K562 (cell line): ENCODE results near the gene CREM. TPM values are rescaled to one million over a fixed set of nuclear protein-coding genes. Genes with fewer than 3 reads are reported as not detected.

Source experiments
- ATAC-seq: fragments of 200-7000 bp; cut with Tn5 transposase; 3 replicates; pipeline ENCODE4 v1.9.1; 2020; ENCODE audit warnings: moderate library complexity
- BruUV-seq: library from RNA; stranded (reverse); fragments of 400-500 nt; replicated peaks from 2 replicates; lab custom pipeline; 2021; lab: Mats Ljungman, UMichigan
- CTCF ChIA-PET: fragments of 300-600 bp; formaldehyde crosslinking; extraction: SDS; loops from one replicate; lab custom pipeline; 2021; ENCODE audit warnings: low intra/inter-chr PET ratio; lab: Yijun Ruan, JAX
- POLR2A ChIA-PET: fragments of 300-600, 350-650 bp; sonication (Branson Sonifier 250); formaldehyde crosslinking; extraction: SDS; loops from one replicate; lab custom pipeline; 2021; ENCODE audit warnings: antibody characterized with exemption, inconsistent platforms; lab: Yijun Ruan, JAX
- DNase-seq, 4 experiments: peaks; one replicate each; pipeline versions ENCODE4 v3.0.0 to v3.0.0-alpha.2; 2011 to 2018; ENCODE audit warnings: low spot score in 3 of 4, mixed read lengths in 3 of 4; ENCODE audit errors: extremely low read depth in 1 of 4
- FAIRE-seq: peaks from 2 replicates; lab custom pipeline; 2011; peaks lifted over from hg19 to GRCh38; lab: Jason Lieb, UNC
- H2AFZ ChIP-seq: 2 replicates; pipeline ENCODE4 v1.6.0; 2011; ENCODE audit warnings: low read depth, low read length, control low read depth, inconsistent platforms
- H3K27ac ChIP-seq: fragments of 200-600 bp; 3 replicates; pipeline ENCODE4 v1.8.0; 2011; ENCODE audit warnings: low read depth, mild to moderate bottlenecking, control low read depth, inconsistent platforms, low read length, moderate library complexity, mixed read lengths; ENCODE audit errors: extremely low read depth
- H3K27me3 ChIP-seq, 2 experiments: fragments of 300-600 bp in 1 of 2; 2 replicates in 1 of 2; 3 replicates in 1 of 2; pipeline versions ENCODE4 v1.6.0 to v1.8.0; 2011; ENCODE audit warnings: inconsistent platforms in 2 of 2, low read length in 2 of 2, mild to moderate bottlenecking in 1 of 2, mixed read lengths in 1 of 2, moderate library complexity in 1 of 2; ENCODE audit not compliant: control insufficient read depth in 2 of 2, insufficient read depth in 2 of 2
- H3K36me3 ChIP-seq: fragments of 300-600 bp; 3 replicates; pipeline ENCODE4 v1.8.0; 2011; ENCODE audit warnings: mild to moderate bottlenecking, low read length, inconsistent platforms; ENCODE audit not compliant: control insufficient read depth, insufficient read depth
- H3K4me1 ChIP-seq, 2 experiments: fragments of 200-600 bp in 1 of 2; replicated peaks in 1 of 2; 2 replicates in 1 of 2; 3 replicates in 1 of 2; pipeline versions ENCODE4 v1.5.1 to v1.8.0; 2011; ENCODE audit warnings: inconsistent platforms in 2 of 2, low read length in 2 of 2, mild to moderate bottlenecking in 1 of 2, mixed read lengths in 1 of 2, moderate library complexity in 1 of 2; ENCODE audit not compliant: control insufficient read depth in 2 of 2, insufficient read depth in 2 of 2
- H3K4me2 ChIP-seq: 2 replicates; pipeline ENCODE4 v1.6.1; 2011; ENCODE audit warnings: low read length, control low read depth, inconsistent platforms, mixed read lengths; ENCODE audit not compliant: insufficient read depth
- H3K4me3 ChIP-seq: fragments of 200-600 bp; sonication (generic), shearing (Covaris generic); 2 replicates; pipeline ENCODE4 v1.5.1; 2016; ENCODE audit warnings: control low read depth, inconsistent platforms
- H3K79me2 ChIP-seq: fragments of 200-600 bp; 3 replicates; pipeline ENCODE4 v1.8.0; 2011; ENCODE audit warnings: low read length, inconsistent platforms; ENCODE audit not compliant: control insufficient read depth, insufficient read depth
- H3K9ac ChIP-seq, 2 experiments: 2 replicates each; pipeline versions ENCODE4 v1.6.0 to v1.6.1; 2011; ENCODE audit warnings: low read depth in 2 of 2, low read length in 2 of 2, control low read depth in 1 of 2, inconsistent platforms in 1 of 2, mild to moderate bottlenecking in 1 of 2, mixed read lengths in 1 of 2; ENCODE audit not compliant: insufficient read depth in 1 of 2
- H3K9me1 ChIP-seq: one replicate; pipeline ENCODE4 v1.6.0; 2011; ENCODE audit warnings: inconsistent platforms, mild to moderate bottlenecking, low read length, moderate library complexity; ENCODE audit not compliant: control insufficient read depth, insufficient read depth
- H3K9me3 ChIP-seq: replicated peaks from 2 replicates; pipeline ENCODE4 v1.5.1; 2011; ENCODE audit warnings: low read depth, low read length, inconsistent platforms; ENCODE audit not compliant: control insufficient read depth, insufficient read depth
- H4K20me1 ChIP-seq: replicated peaks from 2 replicates; pipeline ENCODE4 v1.6.1; 2011; ENCODE audit warnings: low read length, inconsistent platforms, mixed read lengths; ENCODE audit not compliant: control insufficient read depth, insufficient read depth
- CCNT2 ChIP-seq: IDR thresholded peaks from 2 replicates; pipeline ENCODE4 v1.6.1; 2011; ENCODE audit warnings: borderline replicate concordance, low read depth, mild to moderate bottlenecking, moderate library complexity, mixed read lengths, low read length; ENCODE audit not compliant: insufficient read length; ENCODE audit errors: extremely low read depth
- MEIS2 ChIP-seq: fragments of 450-650 bp; IDR thresholded peaks from 2 replicates; pipeline ENCODE4 v1.6.1; 2014; ENCODE audit warnings: mild to moderate bottlenecking; ENCODE audit not compliant: partially characterized antibody
- WGBS: fragments of 100-300 bp; shearing (Covaris generic); methylation state at CpG from one replicate; pipeline ENCODE4 v1.1.6; 2016; ENCODE audit warnings: low coverage, mixed read lengths; ENCODE audit not compliant: insufficient coverage; ENCODE audit errors: missing lambda C conversion rate; 5-methylcytosine and 5-hydroxymethylcytosine counted together
- in situ Hi-C: fragments of 300-500 bp; cut with MboI; formaldehyde crosslinking; loops from 4 replicates; pipeline ENCODE4 v1.15.0; 2018; ENCODE audit warnings: inconsistent platforms, mixed read lengths
- intact Hi-C: fragments of 100-400 bp; cut with micrococcal nuclease; formaldehyde crosslinking; loops from 2 replicates; pipeline ENCODE4 v1.14.2; 2022
- polyA plus RNA-seq, 8 experiments: library from polyadenylated mRNA; depleted of rRNA in 4 of 8; stranded (reverse) in 5 of 8; unstranded in 3 of 8; fragments of >200 nt; fragmentation: Nextera tagmentation in 2 of 8; fragmentation: Illumina TruSeq in 1 of 8; extraction: Ambion mirVana in 2 of 8; extraction: Trizol in 1 of 8; gene quantifications; 2 replicates each; pipeline versions ENCODE4 v1.2.1 to v1.2.3, GENCODE V29; 2011 to 2014; ENCODE audit warnings: inconsistent platforms in 1 of 8, missing spikeins in 1 of 8
- total RNA-seq, 7 experiments: library from RNA; depleted of rRNA in 6 of 7; stranded (reverse); fragments of >200 nt in 6 of 7; fragmentation: Illumina TruSeq in 2 of 7; extraction: Trizol in 2 of 7; gene quantifications; 2 replicates each; pipeline versions ENCODE4 v1.2.1 to v1.2.3, GENCODE V29; 2011 to 2021; ENCODE audit warnings: low replicate concordance in 1 of 7
- TF ChIP-seq, protein P1 (sequence below), 2 experiments: fragments of 450-650 bp; conservative IDR thresholded peaks; 2 replicates each; pipeline ENCODE4 v1.6.1; 2017; ENCODE audit warnings: mild to moderate bottlenecking in 2 of 2, moderate library complexity in 2 of 2
- TF ChIP-seq, protein P2 (sequence below), 3 experiments: fragments of 200-800 bp in 1 of 3; sonication (Bioruptor generic) in 1 of 3; sonication (generic) in 1 of 3; formaldehyde crosslinking in 1 of 3; IDR thresholded peaks; 2 replicates each; pipeline versions ENCODE4 v1.6.1 to v1.8.0; 2016 to 2022; ENCODE audit warnings: mild to moderate bottlenecking in 2 of 3, missing compliant biosample characterization in 2 of 3, missing genetic modification characterization in 2 of 3, missing genetic modification reagents in 1 of 3
- TF ChIP-seq, protein P3 (sequence below), 2 experiments: IDR thresholded peaks in 1 of 2; conservative IDR thresholded peaks in 1 of 2; 2 replicates each; pipeline ENCODE4 v1.6.1; 2016; ENCODE audit warnings: low read depth in 2 of 2, mild to moderate bottlenecking in 1 of 2, missing compliant biosample characterization in 1 of 2, missing genetic modification characterization in 1 of 2, moderate library complexity in 1 of 2
- TF ChIP-seq, protein P4 (sequence below): sonication (generic); formaldehyde crosslinking; IDR thresholded peaks from 2 replicates; pipeline ENCODE4 v1.8.1; 2022; ENCODE audit warnings: missing genetic modification reagents
- TF ChIP-seq, protein P5 (sequence below): fragments of 450-650 bp; IDR thresholded peaks from 2 replicates; pipeline ENCODE4 v1.6.1; 2016
- TF ChIP-seq, protein P6 (sequence below): fragments of 250-450 bp; sonication (Bioruptor Pico); IDR thresholded peaks from 2 replicates; pipeline ENCODE4 v1.5.0; 2020; ENCODE audit warnings: mild to moderate bottlenecking, borderline replicate concordance

Gene CREM
- total and polyA plus RNA-seq, 9 of the 15 experiments (the other 6 are each of a cell fraction or from before 2014, with no cell fraction given): 39.1 to 70.2 (median 48.3) TPM

DNA sequence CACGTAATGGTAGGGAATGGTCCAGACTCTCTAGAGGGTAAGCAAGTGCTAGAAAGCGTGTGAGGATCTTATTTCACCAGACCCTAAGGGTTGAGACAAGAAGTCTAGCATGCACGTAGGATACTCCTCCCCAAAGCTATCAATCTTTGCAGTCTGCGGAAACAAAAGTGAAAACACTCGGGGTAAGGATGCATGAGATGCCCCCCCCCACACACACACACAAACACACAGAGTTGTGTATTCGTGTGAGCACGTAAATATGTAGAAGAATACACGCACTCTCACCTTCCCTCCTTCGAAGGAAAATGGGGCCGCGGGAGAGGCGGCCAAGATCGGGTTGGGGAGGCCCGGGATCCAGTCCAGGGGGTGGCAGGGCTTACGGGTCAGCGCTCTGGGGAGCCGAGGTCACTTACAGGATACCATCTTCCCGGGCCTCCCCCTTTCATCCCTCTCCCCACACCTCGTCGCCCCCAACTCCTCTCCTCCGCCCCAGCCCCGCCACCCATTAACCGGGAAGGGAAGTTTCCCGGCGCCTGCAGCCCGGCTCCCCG lies 37.0 kb upstream of the CREM start:
- peaks cover 52% of the 10 kb centered on the region for H3K79me2 ChIP-seq
- H2AFZ ChIP-seq: peak overlapping the region; percentile 100
- peak overlapping the region; percentile 98 to 99 for H3K9ac ChIP-seq
- FAIRE-seq (no peak), ATAC-seq (peak; percentile 66), DNase-seq (peak; percentile 44 to 62 (median 60))
- peak overlapping the region; percentile 100 for H3K4me2 ChIP-seq
- POLR2A ChIA-PET: interaction anchor here (1.2 to 1.7 kb wide), 3 partner anchors 17 to 106 kb away, joined by 4 read pairs; partner anchors contain the start of gene CREM
- H3K4me1 ChIP-seq: peaks cover 0 to 15% of the 10 kb centered on the region in 2 experiments; a peak in 3 of 5 replicates
- WGBS: under 1% methylated on average over 8 of the region's 27 CpGs
- H4K20me1 ChIP-seq: 0 out of 2 replicates have a peak, but pooled peaks cover 4% of the 10 kb centered on the region
- in situ Hi-C loops (no loop called here), intact Hi-C loops (loop anchor here (10.0 kb wide), 1 partner anchor 95 kb away; no protein-coding TSS in a partner anchor)
- peaks cover 12% of the 10 kb centered on the region; the same call in 1 of the 3 replicates for H3K36me3 ChIP-seq
- H3K4me3 ChIP-seq: peak overlapping the region; percentile 71
- H3K27ac ChIP-seq: peak overlapping the region; percentile 95; the same call in 2 of the 3 replicates
- H3K9me3 ChIP-seq: peaks cover 6% of the 10 kb centered on the region; the same call in 1 of the 2 replicates
- CTCF ChIA-PET: no interaction called here
- no peaks in the 10 kb centered on the region for H3K9me1 ChIP-seq
- BruUV-seq: no TSS peak
- H3K27me3 ChIP-seq: no peaks in the 10 kb centered on the region
- TF ChIP-seq MEIS2 (peak; percentile 88), CCNT2 (peak; percentile 7)
- TF ChIP-seq, protein P1, sequence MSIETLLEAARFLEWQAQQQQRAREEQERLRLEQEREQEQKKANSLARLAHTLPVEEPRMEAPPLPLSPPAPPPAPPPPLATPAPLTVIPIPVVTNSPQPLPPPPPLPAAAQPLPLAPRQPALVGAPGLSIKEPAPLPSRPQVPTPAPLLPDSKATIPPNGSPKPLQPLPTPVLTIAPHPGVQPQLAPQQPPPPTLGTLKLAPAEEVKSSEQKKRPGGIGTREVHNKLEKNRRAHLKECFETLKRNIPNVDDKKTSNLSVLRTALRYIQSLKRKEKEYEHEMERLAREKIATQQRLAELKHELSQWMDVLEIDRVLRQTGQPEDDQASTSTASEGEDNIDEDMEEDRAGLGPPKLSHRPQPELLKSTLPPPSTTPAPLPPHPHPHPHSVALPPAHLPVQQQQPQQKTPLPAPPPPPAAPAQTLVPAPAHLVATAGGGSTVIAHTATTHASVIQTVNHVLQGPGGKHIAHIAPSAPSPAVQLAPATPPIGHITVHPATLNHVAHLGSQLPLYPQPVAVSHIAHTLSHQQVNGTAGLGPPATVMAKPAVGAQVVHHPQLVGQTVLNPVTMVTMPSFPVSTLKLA (conservative IDR thresholded peaks at IDR 0.05): 0 out of 4 replicates have a peak, but pooled peaks of 1 of the 2 experiments have one; percentile 10
- TF ChIP-seq, protein P2, sequence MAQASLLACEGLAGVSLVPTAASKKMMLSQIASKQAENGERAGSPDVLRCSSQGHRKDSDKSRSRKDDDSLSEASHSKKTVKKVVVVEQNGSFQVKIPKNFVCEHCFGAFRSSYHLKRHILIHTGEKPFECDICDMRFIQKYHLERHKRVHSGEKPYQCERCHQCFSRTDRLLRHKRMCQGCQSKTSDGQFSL (CRISPR knock-in tag; IDR thresholded peaks at IDR 0.05): peak; percentile 77; the same call in 1 of the 2 replicates
- TF ChIP-seq, protein P2 (tag; IDR thresholded peaks at IDR 0.05): no peak
- TF ChIP-seq, protein P3, sequence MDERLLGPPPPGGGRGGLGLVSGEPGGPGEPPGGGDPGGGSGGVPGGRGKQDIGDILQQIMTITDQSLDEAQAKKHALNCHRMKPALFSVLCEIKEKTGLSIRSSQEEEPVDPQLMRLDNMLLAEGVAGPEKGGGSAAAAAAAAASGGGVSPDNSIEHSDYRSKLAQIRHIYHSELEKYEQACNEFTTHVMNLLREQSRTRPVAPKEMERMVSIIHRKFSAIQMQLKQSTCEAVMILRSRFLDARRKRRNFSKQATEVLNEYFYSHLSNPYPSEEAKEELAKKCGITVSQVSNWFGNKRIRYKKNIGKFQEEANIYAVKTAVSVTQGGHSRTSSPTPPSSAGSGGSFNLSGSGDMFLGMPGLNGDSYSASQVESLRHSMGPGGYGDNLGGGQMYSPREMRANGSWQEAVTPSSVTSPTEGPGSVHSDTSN (CRISPR knock-in tag; IDR thresholded peaks at IDR 0.05; ENCODE audit: low read depth): no peak
- TF ChIP-seq, protein P3 (tag; conservative IDR thresholded peaks at IDR 0.05; ENCODE audit: low read depth): peak; percentile 90
- TF ChIP-seq, protein P4, sequence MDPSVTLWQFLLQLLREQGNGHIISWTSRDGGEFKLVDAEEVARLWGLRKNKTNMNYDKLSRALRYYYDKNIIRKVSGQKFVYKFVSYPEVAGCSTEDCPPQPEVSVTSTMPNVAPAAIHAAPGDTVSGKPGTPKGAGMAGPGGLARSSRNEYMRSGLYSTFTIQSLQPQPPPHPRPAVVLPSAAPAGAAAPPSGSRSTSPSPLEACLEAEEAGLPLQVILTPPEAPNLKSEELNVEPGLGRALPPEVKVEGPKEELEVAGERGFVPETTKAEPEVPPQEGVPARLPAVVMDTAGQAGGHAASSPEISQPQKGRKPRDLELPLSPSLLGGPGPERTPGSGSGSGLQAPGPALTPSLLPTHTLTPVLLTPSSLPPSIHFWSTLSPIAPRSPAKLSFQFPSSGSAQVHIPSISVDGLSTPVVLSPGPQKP (CRISPR knock-in tag): no peak
- TF ChIP-seq, protein P5, sequence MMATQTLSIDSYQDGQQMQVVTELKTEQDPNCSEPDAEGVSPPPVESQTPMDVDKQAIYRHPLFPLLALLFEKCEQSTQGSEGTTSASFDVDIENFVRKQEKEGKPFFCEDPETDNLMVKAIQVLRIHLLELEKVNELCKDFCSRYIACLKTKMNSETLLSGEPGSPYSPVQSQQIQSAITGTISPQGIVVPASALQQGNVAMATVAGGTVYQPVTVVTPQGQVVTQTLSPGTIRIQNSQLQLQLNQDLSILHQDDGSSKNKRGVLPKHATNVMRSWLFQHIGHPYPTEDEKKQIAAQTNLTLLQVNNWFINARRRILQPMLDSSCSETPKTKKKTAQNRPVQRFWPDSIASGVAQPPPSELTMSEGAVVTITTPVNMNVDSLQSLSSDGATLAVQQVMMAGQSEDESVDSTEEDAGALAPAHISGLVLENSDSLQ: peak; percentile 87
- TF ChIP-seq, protein P6, sequence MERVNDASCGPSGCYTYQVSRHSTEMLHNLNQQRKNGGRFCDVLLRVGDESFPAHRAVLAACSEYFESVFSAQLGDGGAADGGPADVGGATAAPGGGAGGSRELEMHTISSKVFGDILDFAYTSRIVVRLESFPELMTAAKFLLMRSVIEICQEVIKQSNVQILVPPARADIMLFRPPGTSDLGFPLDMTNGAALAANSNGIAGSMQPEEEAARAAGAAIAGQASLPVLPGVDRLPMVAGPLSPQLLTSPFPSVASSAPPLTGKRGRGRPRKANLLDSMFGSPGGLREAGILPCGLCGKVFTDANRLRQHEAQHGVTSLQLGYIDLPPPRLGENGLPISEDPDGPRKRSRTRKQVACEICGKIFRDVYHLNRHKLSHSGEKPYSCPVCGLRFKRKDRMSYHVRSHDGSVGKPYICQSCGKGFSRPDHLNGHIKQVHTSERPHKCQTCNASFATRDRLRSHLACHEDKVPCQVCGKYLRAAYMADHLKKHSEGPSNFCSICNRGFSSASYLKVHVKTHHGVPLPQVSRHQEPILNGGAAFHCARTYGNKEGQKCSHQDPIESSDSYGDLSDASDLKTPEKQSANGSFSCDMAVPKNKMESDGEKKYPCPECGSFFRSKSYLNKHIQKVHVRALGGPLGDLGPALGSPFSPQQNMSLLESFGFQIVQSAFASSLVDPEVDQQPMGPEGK (CRISPR knock-in tag): no peak
